A549 treated with dexamethasone at 1 μM for 4 hours (cell line): Measurements from ENCODE around the gene PLEKHM2. TPM values are rescaled to one million over a fixed set of nuclear protein-coding genes. Genes with fewer than 3 reads are reported as not detected.

ENCODE experiments used
- total RNA-seq: library from RNA; stranded (reverse); fragments of 200-300 nt; extraction: Qiagen RNA extraction; gene quantifications from 5 replicates; pipeline ENCODE4 v1.2.3, GENCODE V29; 2022

The PLEKHM2 gene, protein sequence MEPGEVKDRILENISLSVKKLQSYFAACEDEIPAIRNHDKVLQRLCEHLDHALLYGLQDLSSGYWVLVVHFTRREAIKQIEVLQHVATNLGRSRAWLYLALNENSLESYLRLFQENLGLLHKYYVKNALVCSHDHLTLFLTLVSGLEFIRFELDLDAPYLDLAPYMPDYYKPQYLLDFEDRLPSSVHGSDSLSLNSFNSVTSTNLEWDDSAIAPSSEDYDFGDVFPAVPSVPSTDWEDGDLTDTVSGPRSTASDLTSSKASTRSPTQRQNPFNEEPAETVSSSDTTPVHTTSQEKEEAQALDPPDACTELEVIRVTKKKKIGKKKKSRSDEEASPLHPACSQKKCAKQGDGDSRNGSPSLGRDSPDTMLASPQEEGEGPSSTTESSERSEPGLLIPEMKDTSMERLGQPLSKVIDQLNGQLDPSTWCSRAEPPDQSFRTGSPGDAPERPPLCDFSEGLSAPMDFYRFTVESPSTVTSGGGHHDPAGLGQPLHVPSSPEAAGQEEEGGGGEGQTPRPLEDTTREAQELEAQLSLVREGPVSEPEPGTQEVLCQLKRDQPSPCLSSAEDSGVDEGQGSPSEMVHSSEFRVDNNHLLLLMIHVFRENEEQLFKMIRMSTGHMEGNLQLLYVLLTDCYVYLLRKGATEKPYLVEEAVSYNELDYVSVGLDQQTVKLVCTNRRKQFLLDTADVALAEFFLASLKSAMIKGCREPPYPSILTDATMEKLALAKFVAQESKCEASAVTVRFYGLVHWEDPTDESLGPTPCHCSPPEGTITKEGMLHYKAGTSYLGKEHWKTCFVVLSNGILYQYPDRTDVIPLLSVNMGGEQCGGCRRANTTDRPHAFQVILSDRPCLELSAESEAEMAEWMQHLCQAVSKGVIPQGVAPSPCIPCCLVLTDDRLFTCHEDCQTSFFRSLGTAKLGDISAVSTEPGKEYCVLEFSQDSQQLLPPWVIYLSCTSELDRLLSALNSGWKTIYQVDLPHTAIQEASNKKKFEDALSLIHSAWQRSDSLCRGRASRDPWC
- 17.5 to 27.3 TPM (median 25.1 TPM) in 5 replicates for total RNA-seq

GRCh38 chr1:15684042-15684461, at the start of gene PLEKHM2:
TSS of gene PLEKHM2 (plus strand) at chr1:15684320. CDS start at chr1:15684559, 239 bp downstream.

GRCh38 chr1:15736038-15736891, 52.1 kb downstream of the PLEKHM2 start, which contains the start of gene SLC25A34:
TSS of gene SLC25A34 (plus strand) at chr1:15736258. CDS start at chr1:15736486, 228 bp downstream.

DNA sequence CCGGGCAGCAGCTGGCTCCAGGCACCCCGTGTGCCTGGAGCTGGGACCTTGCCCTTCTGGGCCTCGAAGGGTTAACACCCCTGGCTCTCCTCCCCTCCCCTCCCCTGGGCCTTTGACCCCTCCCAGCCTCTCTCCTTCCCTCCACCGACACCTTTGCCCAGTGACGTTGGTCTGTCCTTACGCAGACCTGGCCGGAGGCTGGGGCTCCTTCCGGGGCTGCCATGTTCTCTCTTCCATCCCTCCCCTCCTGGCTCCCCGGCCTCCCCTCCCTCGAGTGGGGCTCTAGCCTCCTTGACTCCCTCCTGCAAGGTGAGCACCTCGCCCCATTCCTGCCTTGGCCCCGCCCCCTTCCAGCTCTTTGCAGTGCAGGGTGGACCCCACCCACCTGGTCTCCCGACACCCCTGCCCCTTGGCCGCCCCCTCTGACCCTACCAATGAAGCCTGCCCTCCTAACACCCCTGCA, 58.2 kb downstream of the PLEKHM2 start, which contains the start of gene TMEM82:
TSS of gene TMEM82 (plus strand) at position 161 of the 463 bp plus-strand sequence. CDS start at position 222, 61 bp downstream.

GRCh38 chr1:15758343-15758931, 74.3 kb downstream of the PLEKHM2 start, which contains the start of gene FBLIM1:
TSS of gene FBLIM1 (plus strand) at chr1:15758795. CDS start at chr1:15764984, 6,189 bp downstream.

Other genes with a start within 250 kb of the PLEKHM2 start
- gene CTRC, start 245.9 kb upstream of the PLEKHM2 start, total RNA-seq, result 0.74 to 1.4 TPM (median 1.1 TPM) in 5 replicates
- gene CELA2A, start 227.6 kb upstream of the PLEKHM2 start, total RNA-seq, result not detected in 5 replicates
- 0.13 TPM in 1 of 5 replicates, not detected in the others for gene CELA2B, start 208.2 kb upstream of the PLEKHM2 start, total RNA-seq
- gene CASP9, start 160.1 kb upstream of the PLEKHM2 start, total RNA-seq, result 5.2 to 6.7 TPM (median 5.9 TPM) in 5 replicates
- gene DNAJC16, start 157.5 kb upstream of the PLEKHM2 start, total RNA-seq, result 3.9 to 6.2 TPM (median 5.8 TPM) in 5 replicates
- 5.2 to 8.2 TPM (median 7.7 TPM) in 5 replicates for gene AGMAT, start 99.3 kb upstream of the PLEKHM2 start, total RNA-seq
- 6.1 to 10.6 TPM (median 8.9 TPM) in 5 replicates for gene DDI2, start 66.9 kb upstream of the PLEKHM2 start, total RNA-seq
- gene SLC25A34, start 51.9 kb downstream of the PLEKHM2 start, total RNA-seq, result 0.10 to 0.22 TPM (median 0.20 TPM) in 5 replicates
- 0.05 TPM in 1 of 5 replicates, not detected in the others for gene TMEM82, start 58.2 kb downstream of the PLEKHM2 start, total RNA-seq
- 17.2 to 30.9 TPM (median 24.8 TPM) in 5 replicates for gene FBLIM1, start 74.5 kb downstream of the PLEKHM2 start, total RNA-seq
- 5.5 to 10.6 TPM (median 5.7 TPM) in 5 replicates for gene UQCRHL, start 123.3 kb downstream of the PLEKHM2 start, total RNA-seq
- 27.1 to 50.4 TPM (median 43.3 TPM) in 5 replicates for gene SPEN, start 163.4 kb downstream of the PLEKHM2 start, total RNA-seq